Heart left ventricle (tissue), 16 donors: ENCODE results near the gene LHFPL2. TPM values are rescaled to one million over a fixed set of nuclear protein-coding genes. Genes with fewer than 3 reads are reported as not detected.

ENCODE experiments used
- ATAC-seq, 4 donors: fragments of 200-7000 bp; cut with Tn5 transposase; one replicate each; pipeline ENCODE4 v1.9.1; 2020 to 2022; ENCODE audit warnings: moderate library complexity in 4 of 4, mild to moderate bottlenecking in 3 of 4, moderate number of reproducible peaks in 1 of 4
- DNase-seq, 5 donors: peaks; one replicate each; pipeline ENCODE4 v3.0.0-alpha.2; 2020
- H3K27ac ChIP-seq, 12 donors: fragments of 200-600 bp; sonication (generic) in 4 of 12; one replicate each; pipeline versions ENCODE4 v1.5.0 to v1.8.0; 2016 to 2022; ENCODE audit warnings: mild to moderate bottlenecking in 2 of 12
- H3K27me3 ChIP-seq, 9 donors: fragments of 200-600 bp; sonication (generic) in 2 of 9; one replicate each; pipeline versions ENCODE4 v1.5.1 to v1.8.0; 2016 to 2022; ENCODE audit warnings: mild to moderate bottlenecking in 3 of 9
- H3K36me3 ChIP-seq, 9 donors: fragments of 200-600 bp; sonication (generic) in 2 of 9; one replicate each; pipeline versions ENCODE4 v1.5.0 to v1.8.0; 2018 to 2022; ENCODE audit warnings: mild to moderate bottlenecking in 2 of 9
- H3K4me1 ChIP-seq, 12 donors: fragments of 200-600 bp; sonication (generic) in 4 of 12; one replicate each; pipeline versions ENCODE4 v1.5.0 to v1.8.0; 2016 to 2022; ENCODE audit warnings: mild to moderate bottlenecking in 3 of 12
- H3K4me3 ChIP-seq, 12 donors: fragments of 200-600 bp; sonication (generic) in 4 of 12; one replicate each; pipeline versions ENCODE4 v1.5.0 to v1.8.0; 2017 to 2022; ENCODE audit warnings: mild to moderate bottlenecking in 9 of 12, moderate library complexity in 4 of 12
- H3K9me3 ChIP-seq, 12 donors: fragments of 200-600 bp; sonication (generic) in 4 of 12; one replicate each; pipeline versions ENCODE4 v1.5.0 to v1.8.0; 2016 to 2022; ENCODE audit warnings: mild to moderate bottlenecking in 1 of 12
- POLR2A ChIP-seq, 2 donors: fragments of 450-650 bp; IDR thresholded peaks; one replicate each; pipeline ENCODE4 v1.6.1; 2017; ENCODE audit warnings: antibody characterized with exemption in 2 of 2, mild to moderate bottlenecking in 2 of 2, moderate library complexity in 2 of 2
- WGBS, 4 donors: extraction: QIAGEN DNeasy Blood & Tissue Kit in 2 of 4; methylation state at CpG; one replicate each; pipeline versions ENCODE4 v1.1.5 to v1.1.7; 2013 to 2018; 5-methylcytosine and 5-hydroxymethylcytosine counted together
- intact Hi-C, 10 donors: fragments of 100-400 bp; cut with DNase I; formaldehyde crosslinking; loops; one replicate each; pipeline versions ENCODE4 v1.11.1 to v1.14.2; 2022
- polyA plus RNA-seq, 2 donors: library from polyadenylated mRNA; stranded (reverse); fragments of 200-250 nt; gene quantifications; one replicate each; pipeline ENCODE4 v1.2.3, GENCODE V29; 2013
- total RNA-seq, 9 donors: library from RNA; depleted of rRNA in 2 of 9; stranded (reverse); fragments of >200 nt in 2 of 9; fragmentation: NEBNext Ultra II Directional in 3 of 9; extraction: Animal tissue kit (Norgen Biotek cat#: 25700) in 3 of 9; gene quantifications; one replicate each; pipeline versions ENCODE4 v1.1.0 to v1.2.4, GENCODE V29; 2016 to 2023
- TF ChIP-seq, protein P1 (sequence below), 12 donors: fragments of 200-600 bp; sonication (generic) in 4 of 12; IDR thresholded peaks; one replicate each; pipeline versions ENCODE4 v1.5.0 to v1.8.0; 2018 to 2022; ENCODE audit warnings: antibody characterized with exemption in 12 of 12, mild to moderate bottlenecking in 5 of 12
- donor health status: ischemic (EF 13 %, LVEDD 7.1; RV severe dilation, severe dysfunction).
- donor health status: healthy with polysubstance abuse.
- donor health status: DM: no; HTN: yes; CAD: no.
- donor health status: DM: no; HTN: no; CAD: no.
- donor health status: ischemic (EF 25% LVEDD 6.9; RV normal size, moderate dysfunction).
- donor health status: ischemic (EF 25% LVEDD 5.7; RV mildly dilated, moderate dysfunction).
- donor health status: healthy.
- donor health status: DM: yes; HTN: yes; CAD: no.
- donor health status: ischemic (EF 35%, LVEDD 5.7; RV mildly dilated, moderate dysfunction).
- donor health status: nonischemic (EF 11% LVEDD 7.7; RV severe dilation, severe dysfunction).
- donor health status: DM: yes; HTN: yes; CAD: no.
- donor health status: PGD.
- donor health status: ischemic (EF 29% LVEDD 5.4; RV normal size, mild dysfunction).
- donor health status: nonischemic (EF 23%, LVEDD 6.1; RV moderate dilation, normal function).

Gene LHFPL2
- total and polyA plus RNA-seq, 11 donors, result 1.8 to 35.6 (median 10.1) TPM

DNA sequence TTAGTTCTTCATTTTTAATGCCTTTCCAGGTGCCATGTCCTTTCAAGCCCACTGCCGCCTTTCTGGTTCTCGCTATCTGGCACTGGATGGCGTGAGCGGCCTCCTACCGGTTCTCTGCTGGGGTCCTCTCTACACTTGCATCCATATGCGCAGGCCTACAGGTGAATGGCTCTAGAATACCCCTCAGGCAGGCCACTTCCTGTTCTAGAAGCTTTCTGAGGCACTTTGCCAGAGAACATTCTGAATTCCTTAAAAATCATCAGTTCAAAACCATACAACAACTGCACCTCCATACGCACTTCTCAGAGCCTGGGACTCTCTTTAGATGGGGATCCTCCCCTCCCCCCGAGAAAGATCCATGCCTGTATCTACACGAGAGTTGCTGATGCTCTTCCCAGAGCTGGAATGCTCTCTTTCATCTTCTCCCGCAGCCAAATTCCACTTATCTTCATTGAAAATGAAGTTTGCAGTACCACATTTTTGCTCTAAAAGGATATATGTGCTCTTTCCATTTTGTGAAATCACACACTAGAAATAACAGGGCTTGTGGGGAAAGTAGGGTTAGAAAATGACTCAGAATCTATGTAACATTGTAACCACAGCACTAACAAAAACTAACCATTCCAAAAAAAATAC lies 1.4 kb upstream of the LHFPL2 start:
- Histone ChIP-seq H3K27me3 (peaks cover 0 to 4% (median 0%) of the 10 kb centered on the region in 9 donors), H3K27ac (peak overlapping the region in 3 of 12 donors; percentile 88 to 93 (median 92)), H3K4me3 (no peak overlapping the region), H3K9me3 (no peaks in the 10 kb centered on the region), H3K4me1 (peaks cover 0 to 30% (median 14%) of the 10 kb centered on the region in 12 donors), H3K36me3 (no peaks in the 10 kb centered on the region)
- intact Hi-C loops, result loop anchor here in 9 of 10 donors (2.0 to 10.0 kb wide), 12 partner anchors 53 to 355 kb away; partner anchors contain the start of genes SCAMP1 (in 2 of the 9) and AP3B1 (in 1 of the 9)
- 91 to 92% (median 92%) methylated on average over 10 of the region's 10 CpGs for WGBS, 4 donors
- no peak for ATAC-seq
- DNase-seq, result no peak
- TF ChIP-seq, protein P1, sequence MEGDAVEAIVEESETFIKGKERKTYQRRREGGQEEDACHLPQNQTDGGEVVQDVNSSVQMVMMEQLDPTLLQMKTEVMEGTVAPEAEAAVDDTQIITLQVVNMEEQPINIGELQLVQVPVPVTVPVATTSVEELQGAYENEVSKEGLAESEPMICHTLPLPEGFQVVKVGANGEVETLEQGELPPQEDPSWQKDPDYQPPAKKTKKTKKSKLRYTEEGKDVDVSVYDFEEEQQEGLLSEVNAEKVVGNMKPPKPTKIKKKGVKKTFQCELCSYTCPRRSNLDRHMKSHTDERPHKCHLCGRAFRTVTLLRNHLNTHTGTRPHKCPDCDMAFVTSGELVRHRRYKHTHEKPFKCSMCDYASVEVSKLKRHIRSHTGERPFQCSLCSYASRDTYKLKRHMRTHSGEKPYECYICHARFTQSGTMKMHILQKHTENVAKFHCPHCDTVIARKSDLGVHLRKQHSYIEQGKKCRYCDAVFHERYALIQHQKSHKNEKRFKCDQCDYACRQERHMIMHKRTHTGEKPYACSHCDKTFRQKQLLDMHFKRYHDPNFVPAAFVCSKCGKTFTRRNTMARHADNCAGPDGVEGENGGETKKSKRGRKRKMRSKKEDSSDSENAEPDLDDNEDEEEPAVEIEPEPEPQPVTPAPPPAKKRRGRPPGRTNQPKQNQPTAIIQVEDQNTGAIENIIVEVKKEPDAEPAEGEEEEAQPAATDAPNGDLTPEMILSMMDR (IDR thresholded peaks at IDR 0.05), result no peak
- TF ChIP-seq POLR2A (IDR thresholded peaks at IDR 0.05), result no peak

DNA sequence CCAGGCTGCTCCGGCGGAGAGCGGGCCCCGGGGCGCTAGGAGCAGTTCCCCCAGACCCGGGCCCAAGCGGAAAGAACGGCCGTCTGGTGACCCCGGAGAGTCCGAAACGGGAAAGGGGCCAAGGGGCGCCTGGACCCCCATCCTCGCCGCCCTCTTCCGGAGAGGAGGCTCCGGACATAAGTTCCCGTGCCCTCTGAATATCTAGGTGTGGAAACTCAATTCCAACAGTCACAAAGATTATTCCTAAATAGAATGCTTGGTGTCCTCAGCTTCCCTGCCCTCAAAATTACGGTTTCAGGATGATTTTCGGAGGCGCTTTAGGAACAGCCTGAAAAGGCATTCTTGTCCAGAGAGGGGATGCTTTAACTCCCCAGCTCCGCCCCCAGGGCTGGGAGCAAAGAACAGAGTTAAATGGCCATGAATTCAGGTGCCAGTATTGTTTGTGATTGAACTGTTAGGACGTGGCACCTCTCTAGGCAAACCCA lies 681 bp upstream of the LHFPL2 start:
- intact Hi-C loops, result loop anchor here in 9 of 10 donors (2.0 to 10.0 kb wide), 12 partner anchors 52 to 354 kb away; partner anchors contain the start of genes SCAMP1 (in 2 of the 9) and AP3B1 (in 1 of the 9)
- TF ChIP-seq POLR2A (IDR thresholded peaks at IDR 0.05), result no peak
- TF ChIP-seq, protein P1 (IDR thresholded peaks at IDR 0.05), result no peak
- Histone ChIP-seq H3K4me3 (peak overlapping the region; percentile 50 to 97 (median 78)), H3K36me3 (no peaks in the 10 kb centered on the region), H3K27ac (peak overlapping the region; percentile 87 to 94 (median 91)), H3K27me3 (peaks cover 0 to 4% (median 0%) of the 10 kb centered on the region in 9 donors), H3K4me1 (peaks cover 0 to 32% (median 14%) of the 10 kb centered on the region in 12 donors), H3K9me3 (no peaks in the 10 kb centered on the region)
- peak in 1 of 4 donors; percentile 1 for ATAC-seq
- WGBS, 4 donors, result 4 to 12% (median 9%) methylated on average over 18 to 23 of the region's 23 CpGs
- DNase-seq, result no peak

DNA sequence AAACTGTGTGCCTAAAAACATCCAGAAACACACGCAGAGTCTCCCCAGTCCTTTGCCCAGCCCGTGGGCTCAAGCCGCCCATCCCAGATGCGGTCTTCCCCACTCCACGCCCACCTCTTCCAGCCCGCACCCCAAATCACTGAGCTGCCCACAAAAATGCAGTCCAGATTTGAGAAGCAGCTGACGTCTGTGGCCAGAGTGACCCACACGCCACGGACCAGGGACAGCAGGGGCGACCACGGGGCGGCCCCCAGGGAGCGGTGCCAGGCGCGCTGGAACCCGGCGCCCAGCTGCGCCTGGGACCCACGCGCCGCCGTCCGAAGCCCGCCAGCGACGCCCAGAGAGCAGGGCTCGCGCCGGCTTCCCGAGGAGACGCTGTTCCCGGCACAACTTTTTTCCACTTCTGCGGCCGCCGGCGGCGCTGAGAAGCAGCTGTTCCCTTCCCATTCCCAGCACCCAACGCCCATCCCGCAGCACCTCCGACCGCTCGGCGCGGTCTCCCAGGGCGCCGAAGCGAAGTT lies 674 bp downstream of the LHFPL2 start:
- no peak for TF ChIP-seq POLR2A (IDR thresholded peaks at IDR 0.05)
- TF ChIP-seq, protein P1 (IDR thresholded peaks at IDR 0.05), result peak in 3 of 12 donors; percentile 15 to 37 (median 34)
- ATAC-seq (peak in 3 of 4 donors; percentile 55 to 66 (median 56)), DNase-seq (peak; percentile 64 to 84 (median 72))
- WGBS, 4 donors, result 1 to 2% (median 1%) methylated on average over 9 to 47 of the region's 47 CpGs
- Histone ChIP-seq H3K27ac (peak overlapping the region; percentile 87 to 94 (median 91)), H3K9me3 (no peaks in the 10 kb centered on the region), H3K36me3 (no peaks in the 10 kb centered on the region), H3K4me1 (peaks cover 0 to 27% (median 14%) of the 10 kb centered on the region in 12 donors), H3K4me3 (peak overlapping the region; percentile 50 to 97 (median 78)), H3K27me3 (peaks cover 0 to 4% (median 0%) of the 10 kb centered on the region in 9 donors)
- intact Hi-C loops, result loop anchor here in 9 of 10 donors (2.0 to 10.0 kb wide), 12 partner anchors 51 to 353 kb away; partner anchors contain the start of genes SCAMP1 (in 2 of the 9) and AP3B1 (in 1 of the 9)
